Prostate gland (tissue), 2 donors: ENCODE measurements around the gene C8A.

Source experiments
- POLR2A ChIP-seq: fragments of 450-650 bp; IDR thresholded peaks from one replicate; pipeline ENCODE4 v1.6.1; 2016; ENCODE audit warnings: antibody characterized with exemption, mild to moderate bottlenecking
- TF ChIP-seq, protein P1 (sequence below), 4 experiments: fragments of 200-600 bp in 2 of 4; fragments of 450-650 bp in 2 of 4; sonication (generic) in 2 of 4; IDR thresholded peaks; 1 replicate in 3 of 4; 2 replicates in 1 of 4; pipeline ENCODE4 v1.5.1; 2016 to 2019; ENCODE audit warnings: antibody characterized with exemption in 4 of 4, mild to moderate bottlenecking in 2 of 4, moderate library complexity in 2 of 4

DNA sequence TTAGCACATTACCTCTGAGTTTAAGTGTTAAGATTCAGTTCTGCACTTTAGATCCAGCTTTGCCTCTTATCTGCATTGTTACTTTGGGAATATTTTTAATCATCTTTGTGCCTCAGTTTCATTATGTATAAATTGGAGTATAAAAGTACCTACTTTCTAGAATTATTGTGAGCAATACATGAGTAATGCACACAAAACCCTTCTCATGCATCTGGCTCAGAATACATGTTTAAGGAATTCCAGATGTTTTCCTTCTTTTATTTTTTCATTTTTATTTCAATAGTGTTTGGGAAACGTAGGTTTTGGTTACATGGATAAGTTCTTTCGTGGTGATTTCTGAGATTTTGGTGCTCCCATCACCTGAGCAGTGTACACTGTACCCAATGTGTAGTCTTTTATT is 14.2 kb downstream of the C8A start:
- TF ChIP-seq POLR2A = no peak
- TF ChIP-seq, protein P1, sequence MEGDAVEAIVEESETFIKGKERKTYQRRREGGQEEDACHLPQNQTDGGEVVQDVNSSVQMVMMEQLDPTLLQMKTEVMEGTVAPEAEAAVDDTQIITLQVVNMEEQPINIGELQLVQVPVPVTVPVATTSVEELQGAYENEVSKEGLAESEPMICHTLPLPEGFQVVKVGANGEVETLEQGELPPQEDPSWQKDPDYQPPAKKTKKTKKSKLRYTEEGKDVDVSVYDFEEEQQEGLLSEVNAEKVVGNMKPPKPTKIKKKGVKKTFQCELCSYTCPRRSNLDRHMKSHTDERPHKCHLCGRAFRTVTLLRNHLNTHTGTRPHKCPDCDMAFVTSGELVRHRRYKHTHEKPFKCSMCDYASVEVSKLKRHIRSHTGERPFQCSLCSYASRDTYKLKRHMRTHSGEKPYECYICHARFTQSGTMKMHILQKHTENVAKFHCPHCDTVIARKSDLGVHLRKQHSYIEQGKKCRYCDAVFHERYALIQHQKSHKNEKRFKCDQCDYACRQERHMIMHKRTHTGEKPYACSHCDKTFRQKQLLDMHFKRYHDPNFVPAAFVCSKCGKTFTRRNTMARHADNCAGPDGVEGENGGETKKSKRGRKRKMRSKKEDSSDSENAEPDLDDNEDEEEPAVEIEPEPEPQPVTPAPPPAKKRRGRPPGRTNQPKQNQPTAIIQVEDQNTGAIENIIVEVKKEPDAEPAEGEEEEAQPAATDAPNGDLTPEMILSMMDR (IDR thresholded peaks at IDR 0.05) = no peak
